Prostate gland (tissue), 2 donors: ENCODE results near the gene CALB2. TPM values are rescaled to one million over a fixed set of nuclear protein-coding genes. Genes with fewer than 3 reads are reported as not detected.
A peak's percentile ranks its signal among the peaks of the same experiment; 100 is the strongest.

ENCODE experiments used
- DNase-seq: peaks from one replicate; pipeline ENCODE4 v3.0.0-alpha.2; 2019; ENCODE audit warnings: low spot score
- H3K27ac ChIP-seq, 2 donors: fragments of 200-600 bp; sonication (generic); 2 replicates each; pipeline ENCODE4 v1.5.1; 2017 to 2019
- H3K27me3 ChIP-seq: fragments of 200-600 bp; sonication (generic); replicated peaks from 2 replicates; pipeline ENCODE4 v1.5.1; 2019; ENCODE audit not compliant: insufficient read depth
- H3K36me3 ChIP-seq, 2 donors: fragments of 200-600 bp; sonication (generic); 1 replicate in 1 of 2; 2 replicates in 1 of 2; pipeline versions ENCODE4 v1.5.1 to v1.8.1; 2017 to 2019
- H3K4me1 ChIP-seq: fragments of 200-600 bp; sonication (generic); replicated peaks from 2 replicates; pipeline ENCODE4 v1.5.1; 2019
- H3K4me3 ChIP-seq, 2 donors: fragments of 200-600 bp; sonication (generic); 2 replicates each; pipeline ENCODE4 v1.5.1; 2017 to 2019
- H3K9me3 ChIP-seq: fragments of 200-600 bp; sonication (generic); 2 replicates; pipeline ENCODE4 v1.5.1; 2017
- POLR2A ChIP-seq: fragments of 450-650 bp; IDR thresholded peaks from one replicate; pipeline ENCODE4 v1.6.1; 2016; ENCODE audit warnings: antibody characterized with exemption, mild to moderate bottlenecking
- POLR2AphosphoS5 ChIP-seq: sonication (generic); formaldehyde crosslinking; IDR thresholded peaks from one replicate; pipeline ENCODE4 v1.6.1; 2017; ENCODE audit warnings: antibody characterized with exemption
- WGBS: methylation state at CpG from one replicate; pipeline ENCODE4 v1.1.5; 2018; 5-methylcytosine and 5-hydroxymethylcytosine counted together
- intact Hi-C: fragments of 100-400 bp; cut with DNase I; formaldehyde crosslinking; loops from one replicate; pipeline ENCODE4 v1.14.2; 2022
- total RNA-seq, 2 donors: library from RNA; depleted of rRNA; stranded (reverse); fragments of >200 nt; gene quantifications; one replicate each; pipeline ENCODE4 v1.1.0, GENCODE V29; 2016
- TF ChIP-seq, protein P1 (sequence below), 4 experiments: fragments of 200-600 bp in 2 of 4; fragments of 450-650 bp in 2 of 4; sonication (generic) in 2 of 4; IDR thresholded peaks; 1 replicate in 3 of 4; 2 replicates in 1 of 4; pipeline ENCODE4 v1.5.1; 2016 to 2019; ENCODE audit warnings: antibody characterized with exemption in 4 of 4, mild to moderate bottlenecking in 2 of 4, moderate library complexity in 2 of 4

The CALB2 gene
- total RNA-seq, 2 donors from 2014 or later: 2.4 to 6.9 TPM

- no peaks in the 10 kb centered on the region for H3K4me1 ChIP-seq
- H3K4me3 ChIP-seq: no peak overlapping the region
- TF ChIP-seq, protein P1, sequence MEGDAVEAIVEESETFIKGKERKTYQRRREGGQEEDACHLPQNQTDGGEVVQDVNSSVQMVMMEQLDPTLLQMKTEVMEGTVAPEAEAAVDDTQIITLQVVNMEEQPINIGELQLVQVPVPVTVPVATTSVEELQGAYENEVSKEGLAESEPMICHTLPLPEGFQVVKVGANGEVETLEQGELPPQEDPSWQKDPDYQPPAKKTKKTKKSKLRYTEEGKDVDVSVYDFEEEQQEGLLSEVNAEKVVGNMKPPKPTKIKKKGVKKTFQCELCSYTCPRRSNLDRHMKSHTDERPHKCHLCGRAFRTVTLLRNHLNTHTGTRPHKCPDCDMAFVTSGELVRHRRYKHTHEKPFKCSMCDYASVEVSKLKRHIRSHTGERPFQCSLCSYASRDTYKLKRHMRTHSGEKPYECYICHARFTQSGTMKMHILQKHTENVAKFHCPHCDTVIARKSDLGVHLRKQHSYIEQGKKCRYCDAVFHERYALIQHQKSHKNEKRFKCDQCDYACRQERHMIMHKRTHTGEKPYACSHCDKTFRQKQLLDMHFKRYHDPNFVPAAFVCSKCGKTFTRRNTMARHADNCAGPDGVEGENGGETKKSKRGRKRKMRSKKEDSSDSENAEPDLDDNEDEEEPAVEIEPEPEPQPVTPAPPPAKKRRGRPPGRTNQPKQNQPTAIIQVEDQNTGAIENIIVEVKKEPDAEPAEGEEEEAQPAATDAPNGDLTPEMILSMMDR (IDR thresholded peaks at IDR 0.05): no peak
- TF ChIP-seq POLR2A (no peak), POLR2AphosphoS5 (no peak)
- DNase-seq: no peak
- no peaks in the 10 kb centered on the region for H3K9me3 ChIP-seq
- WGBS: 14% methylated on average over 13 of the region's 18 CpGs
- no peak overlapping the region for H3K27ac ChIP-seq
- H3K27me3 ChIP-seq: no peaks in the 10 kb centered on the region
- intact Hi-C loops: no loop called here
- H3K36me3 ChIP-seq: no peaks in the 10 kb centered on the region
Measured at GRCh38 chr16:71425746-71426068, 67.2 kb downstream of the CALB2 start.

- H3K4me1 ChIP-seq: no peaks in the 10 kb centered on the region
- no peak overlapping the region for H3K4me3 ChIP-seq
- intact Hi-C loops: no loop called here
- no peak for TF ChIP-seq POLR2A
- no peak for TF ChIP-seq POLR2AphosphoS5
- TF ChIP-seq, protein P1 (IDR thresholded peaks at IDR 0.05): no peak
- H3K36me3 ChIP-seq: no peaks in the 10 kb centered on the region
- H3K27me3 ChIP-seq: no peaks in the 10 kb centered on the region
- peak; percentile 13 for DNase-seq
- H3K9me3 ChIP-seq: no peaks in the 10 kb centered on the region
- H3K27ac ChIP-seq: no peak overlapping the region
- 1% methylated on average over 31 of the region's 48 CpGs for WGBS
Measured at GRCh38 chr16:71426069-71426879, 67.8 kb downstream of the CALB2 start.

DNA sequence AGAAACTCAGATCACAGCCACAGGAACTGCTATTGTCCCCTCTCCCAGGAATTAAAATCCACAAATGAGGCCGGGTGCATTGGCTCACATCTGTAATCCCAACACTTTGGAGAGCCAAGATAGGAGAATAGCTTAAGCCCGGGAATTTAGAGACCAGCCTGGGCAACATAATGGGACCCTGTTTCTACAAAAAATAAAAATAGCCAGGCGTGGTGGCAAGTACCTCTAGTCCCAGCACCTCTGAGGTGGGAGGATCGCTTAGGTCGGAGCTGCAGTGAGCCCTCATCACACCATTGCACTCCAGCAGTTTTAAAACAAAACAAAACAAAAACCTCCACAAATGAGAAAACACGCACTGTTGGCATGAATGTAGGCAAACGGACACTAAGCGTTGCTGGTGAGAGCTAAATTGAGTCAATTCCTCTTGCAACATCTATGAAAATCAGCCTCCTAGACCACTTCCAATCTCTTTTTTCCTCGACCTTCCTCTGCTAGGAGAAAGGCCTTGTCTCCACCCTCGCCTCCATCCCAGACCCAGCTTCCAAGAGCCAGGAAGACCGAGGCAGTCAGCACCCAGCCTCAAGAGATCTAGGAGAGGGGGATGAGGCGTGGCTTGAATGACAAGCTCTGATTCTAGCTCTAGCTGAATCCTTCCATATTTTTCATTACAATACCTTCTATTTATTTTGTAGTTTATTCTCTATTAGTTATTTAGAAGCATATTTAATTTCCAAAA, 68.5 kb downstream of the CALB2 start:
- Histone ChIP-seq H3K27ac (no peak overlapping the region), H3K4me3 (no peak overlapping the region), H3K4me1 (no peaks in the 10 kb centered on the region), H3K9me3 (no peaks in the 10 kb centered on the region), H3K27me3 (no peaks in the 10 kb centered on the region), H3K36me3 (no peaks in the 10 kb centered on the region)
- DNase-seq: no peak
- WGBS: 63% methylated on average over 12 of the region's 12 CpGs
- intact Hi-C loops: no loop called here
- TF ChIP-seq POLR2A (no peak), POLR2AphosphoS5 (no peak)
- TF ChIP-seq, protein P1 (IDR thresholded peaks at IDR 0.05): no peak

DNA sequence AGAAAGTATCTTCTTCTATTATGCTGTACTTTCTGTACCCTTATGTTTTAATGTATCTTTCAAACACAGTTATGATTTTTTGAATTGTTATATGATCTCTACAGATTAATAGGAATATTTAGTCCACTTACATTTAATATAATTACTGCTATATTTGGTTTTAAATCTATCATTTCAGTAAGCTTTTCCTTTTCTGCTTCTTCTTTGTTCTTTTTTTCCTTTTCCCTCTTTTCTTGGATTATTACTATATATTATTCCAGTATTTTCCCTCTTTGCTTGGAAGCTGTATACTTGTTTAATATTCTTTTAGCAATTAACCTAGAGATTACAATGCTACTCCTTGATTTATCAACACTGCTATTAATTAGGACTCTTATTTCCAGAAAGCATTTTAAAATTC, 69.9 kb downstream of the CALB2 start:
- H3K27me3 ChIP-seq: no peaks in the 10 kb centered on the region
- TF ChIP-seq POLR2AphosphoS5 (no peak), POLR2A (no peak)
- TF ChIP-seq, protein P1 (IDR thresholded peaks at IDR 0.05): no peak
- intact Hi-C loops: no loop called here
- DNase-seq: no peak
- no peak overlapping the region for H3K27ac ChIP-seq
- H3K9me3 ChIP-seq: no peaks in the 10 kb centered on the region
- H3K36me3 ChIP-seq: no peaks in the 10 kb centered on the region
- H3K4me1 ChIP-seq: no peaks in the 10 kb centered on the region
- no peak overlapping the region for H3K4me3 ChIP-seq

GRCh38 chr16:71428883-71429282, 70.4 kb downstream of the CALB2 start:
- no peak for DNase-seq
- no peaks in the 10 kb centered on the region for H3K4me1 ChIP-seq
- TF ChIP-seq POLR2AphosphoS5 (no peak), POLR2A (no peak)
- TF ChIP-seq, protein P1 (IDR thresholded peaks at IDR 0.05): no peak
- H3K36me3 ChIP-seq: no peaks in the 10 kb centered on the region
- no peak overlapping the region for H3K4me3 ChIP-seq
- H3K27me3 ChIP-seq: no peaks in the 10 kb centered on the region
- H3K27ac ChIP-seq: no peak overlapping the region
- H3K9me3 ChIP-seq: no peaks in the 10 kb centered on the region
- intact Hi-C loops: no loop called here
- WGBS: 92% methylated on average over 2 of the region's 2 CpGs
